ENCODE data around the gene ITGA2B. TPM values are rescaled to one million over a fixed set of nuclear protein-coding genes. Genes with fewer than 3 reads are reported as not detected.

ITGA2B gene
- total and polyA plus RNA-seq, 2 experiments from 2014 or later, result 0.77 to 3.6 TPM

GRCh38 chr17:44353672-44354331, 35.6 kb downstream of the ITGA2B start:
- Histone ChIP-seq H3K36me3 (replicated peaks; ENCODE audit: insufficient read depth, low read depth) (no peaks in the 10 kb centered on the region), H3K4me3 (no peak overlapping the region), H3K9me2 (replicated peaks; ENCODE audit: insufficient read depth) (no peaks in the 10 kb centered on the region), H3K27me3 (no peaks in the 10 kb centered on the region), H2AFZ (no peak overlapping the region), H3K9me3 (ENCODE audit: low read depth) (no peaks in the 10 kb centered on the region), H3K27ac (no peak overlapping the region), H3K4me2 (peak overlapping the region; percentile 77), H3K79me2 (no peaks in the 10 kb centered on the region), H3K4me1 (ENCODE audit: insufficient read depth) (peaks cover 4% of the 10 kb centered on the region), H4K20me1 (ENCODE audit: insufficient read depth, poor library complexity, severe bottlenecking) (no peaks in the 10 kb centered on the region)
- DNase-seq (ENCODE audit: low spot score), result peak; percentile 73
- no peak for TF ChIP-seq CTCF (IDR thresholded peaks at IDR 0.05; ENCODE audit: poor library complexity)
- TF ChIP-seq EZH2 (IDR thresholded peaks at IDR 0.05; ENCODE audit: borderline replicate concordance), result no peak
- no peak for TF ChIP-seq EZH2phosphoT487 (IDR thresholded peaks at IDR 0.05; ENCODE audit: low read depth, severe bottlenecking, unreplicated experiment)
- 19% methylated on average over 22 of the region's 98 CpGs for WGBS (ENCODE audit: low lambda C conversion rate, missing lambda C conversion rate)

DNA sequence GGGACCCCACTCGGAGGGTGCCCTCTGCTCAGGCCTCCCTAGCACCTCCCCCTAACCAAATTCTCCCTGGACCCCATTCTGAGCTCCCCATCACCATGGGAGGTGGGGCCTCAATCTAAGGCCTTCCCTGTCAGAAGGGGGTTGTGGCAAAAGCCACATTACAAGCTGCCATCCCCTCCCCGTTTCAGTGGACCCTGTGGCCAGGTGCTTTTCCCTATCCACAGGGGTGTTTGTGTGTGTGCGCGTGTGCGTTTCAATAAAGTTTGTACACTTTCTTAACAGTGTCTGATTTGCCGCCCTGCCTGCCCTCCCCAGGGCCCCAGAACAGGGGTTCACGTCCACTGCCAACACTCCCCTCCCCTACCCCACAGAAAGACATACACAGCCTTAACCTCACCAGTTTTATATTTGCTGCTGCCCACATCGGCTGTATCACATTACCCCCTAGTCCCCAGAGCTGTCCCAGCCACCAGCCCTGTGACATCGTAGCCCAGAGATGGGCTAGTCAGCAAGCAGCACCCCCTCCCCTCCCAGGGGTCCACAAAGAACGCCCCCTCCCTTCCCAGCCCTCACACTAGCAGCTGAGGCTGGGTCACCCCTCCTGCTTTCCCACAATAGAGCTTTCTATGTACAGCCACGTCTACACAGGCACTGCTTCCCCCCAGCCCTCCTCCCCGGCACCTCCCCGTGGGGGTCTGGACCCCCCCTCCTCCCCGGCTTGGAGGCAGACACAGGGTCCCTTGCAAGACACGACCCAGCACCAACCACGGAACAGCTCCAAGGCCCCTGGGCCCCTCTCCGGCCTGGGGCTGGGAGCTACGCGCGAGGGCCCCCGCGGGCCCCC, 36.4 kb downstream of the ITGA2B start:
- Histone ChIP-seq H2AFZ (no peak overlapping the region), H3K36me3 (replicated peaks; ENCODE audit: insufficient read depth, low read depth) (no peaks in the 10 kb centered on the region), H3K4me1 (ENCODE audit: insufficient read depth) (peaks cover 4% of the 10 kb centered on the region), H3K27me3 (no peaks in the 10 kb centered on the region), H3K79me2 (no peaks in the 10 kb centered on the region), H4K20me1 (ENCODE audit: insufficient read depth, poor library complexity, severe bottlenecking) (no peaks in the 10 kb centered on the region), H3K9me2 (replicated peaks; ENCODE audit: insufficient read depth) (no peaks in the 10 kb centered on the region), H3K4me2 (peak overlapping the region; percentile 77), H3K4me3 (no peak overlapping the region), H3K9me3 (ENCODE audit: low read depth) (no peaks in the 10 kb centered on the region), H3K27ac (no peak overlapping the region)
- 60% methylated on average over 15 of the region's 22 CpGs for WGBS (ENCODE audit: low lambda C conversion rate, missing lambda C conversion rate)
- no peak for TF ChIP-seq EZH2 (IDR thresholded peaks at IDR 0.05; ENCODE audit: borderline replicate concordance)
- TF ChIP-seq EZH2phosphoT487 (IDR thresholded peaks at IDR 0.05; ENCODE audit: low read depth, severe bottlenecking, unreplicated experiment), result no peak
- no peak for TF ChIP-seq CTCF (IDR thresholded peaks at IDR 0.05; ENCODE audit: poor library complexity)
- no peak for DNase-seq (ENCODE audit: low spot score)

GRCh38 chr17:44351961-44352827, 37.3 kb downstream of the ITGA2B start:
- Histone ChIP-seq H3K4me2 (no peak overlapping the region), H3K4me1 (ENCODE audit: insufficient read depth) (peaks cover 4% of the 10 kb centered on the region), H4K20me1 (ENCODE audit: insufficient read depth, poor library complexity, severe bottlenecking) (no peaks in the 10 kb centered on the region), H3K27ac (no peak overlapping the region), H3K79me2 (peaks cover 3% of the 10 kb centered on the region), H3K27me3 (no peaks in the 10 kb centered on the region), H3K9me2 (replicated peaks; ENCODE audit: insufficient read depth) (no peaks in the 10 kb centered on the region), H2AFZ (no peak overlapping the region), H3K4me3 (no peak overlapping the region), H3K9me3 (ENCODE audit: low read depth) (no peaks in the 10 kb centered on the region), H3K36me3 (replicated peaks; ENCODE audit: insufficient read depth, low read depth) (no peaks in the 10 kb centered on the region)
- WGBS (ENCODE audit: low lambda C conversion rate, missing lambda C conversion rate), result 94% methylated on average over 36 of the region's 36 CpGs
- DNase-seq (ENCODE audit: low spot score), result no peak
- TF ChIP-seq EZH2 (IDR thresholded peaks at IDR 0.05; ENCODE audit: borderline replicate concordance) (no peak), EZH2phosphoT487 (IDR thresholded peaks at IDR 0.05; ENCODE audit: low read depth, severe bottlenecking, unreplicated experiment) (no peak)

Measured in hepatocyte (in vitro differentiated cells).